Right atrium auricular region (tissue), 2 donors: ENCODE data around the gene PDE9A. TPM values are rescaled to one million over a fixed set of nuclear protein-coding genes. Genes with fewer than 3 reads are reported as not detected.

ENCODE experiments used
- DNase-seq: peaks from one replicate; pipeline ENCODE4 v3.0.0-alpha.2; 2019; ENCODE audit warnings: low spot score
- H3K27ac ChIP-seq, 2 donors: fragments of 200-600 bp; sonication (generic); 1 replicate in 1 of 2; 2 replicates in 1 of 2; pipeline ENCODE4 v1.5.1; 2016 to 2019
- H3K27me3 ChIP-seq, 2 donors: fragments of 200-600 bp; sonication (generic); one replicate each; pipeline versions ENCODE4 v1.5.1 to v1.6.0; 2017 to 2019
- H3K36me3 ChIP-seq: fragments of 200-600 bp; sonication (generic); one replicate; pipeline ENCODE4 v1.5.1; 2016
- H3K4me1 ChIP-seq, 2 donors: fragments of 200-600 bp; sonication (generic); one replicate each; pipeline versions ENCODE4 v1.5.1 to v1.6.0; 2017 to 2019
- H3K4me3 ChIP-seq, 2 donors: fragments of 200-600 bp; sonication (generic); 1 replicate in 1 of 2; 2 replicates in 1 of 2; pipeline ENCODE4 v1.5.1; 2017 to 2019; ENCODE audit warnings: mild to moderate bottlenecking in 1 of 2, moderate library complexity in 1 of 2
- H3K9me3 ChIP-seq, 2 donors: fragments of 200-600 bp; sonication (generic); one replicate each; pipeline ENCODE4 v1.5.1; 2019
- total RNA-seq, 2 donors: library from RNA; depleted of rRNA; stranded (reverse); fragments of >200 nt; gene quantifications; one replicate each; pipeline ENCODE4 v1.1.0, GENCODE V29; 2016
- TF ChIP-seq, protein P1 (sequence below), 2 donors: fragments of 200-600 bp; sonication (generic); IDR thresholded peaks; one replicate each; pipeline ENCODE4 v1.5.1; 2019; ENCODE audit warnings: antibody characterized with exemption in 2 of 2

The PDE9A gene
- total RNA-seq, 2 donors from 2014 or later, result 1.1 to 2.0 TPM

DNA sequence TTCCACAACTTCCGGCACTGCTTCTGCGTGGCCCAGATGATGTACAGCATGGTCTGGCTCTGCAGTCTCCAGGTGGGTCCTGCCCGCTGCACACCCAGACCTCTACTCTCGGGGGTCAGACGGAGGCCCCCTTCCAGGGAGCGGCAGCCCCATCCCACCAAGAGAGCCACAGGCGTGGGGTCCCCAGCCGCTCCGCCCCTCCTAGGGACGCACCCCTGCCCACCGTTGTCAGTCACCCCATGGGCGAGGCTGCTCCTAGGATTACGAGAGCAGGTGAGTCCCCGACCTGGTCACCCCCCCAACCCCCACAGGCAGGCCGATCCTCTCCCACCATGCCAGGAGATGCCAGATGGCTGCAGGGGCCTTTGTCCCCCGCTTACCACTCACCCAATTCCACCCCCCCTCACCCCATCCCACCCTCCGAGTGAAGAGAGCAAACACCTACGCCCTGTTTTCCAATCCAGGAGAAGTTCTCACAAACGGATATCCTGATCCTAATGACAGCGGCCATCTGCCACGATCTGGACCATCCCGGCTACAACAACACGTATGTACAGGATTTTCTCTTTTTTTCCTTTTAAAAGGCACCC is 107.0 kb downstream of the PDE9A start:
- H3K4me3 ChIP-seq, result no peak overlapping the region
- H3K4me1 ChIP-seq, result peaks cover 0 to 7% of the 10 kb centered on the region in 2 donors
- no peaks in the 10 kb centered on the region for H3K9me3 ChIP-seq
- TF ChIP-seq, protein P1, sequence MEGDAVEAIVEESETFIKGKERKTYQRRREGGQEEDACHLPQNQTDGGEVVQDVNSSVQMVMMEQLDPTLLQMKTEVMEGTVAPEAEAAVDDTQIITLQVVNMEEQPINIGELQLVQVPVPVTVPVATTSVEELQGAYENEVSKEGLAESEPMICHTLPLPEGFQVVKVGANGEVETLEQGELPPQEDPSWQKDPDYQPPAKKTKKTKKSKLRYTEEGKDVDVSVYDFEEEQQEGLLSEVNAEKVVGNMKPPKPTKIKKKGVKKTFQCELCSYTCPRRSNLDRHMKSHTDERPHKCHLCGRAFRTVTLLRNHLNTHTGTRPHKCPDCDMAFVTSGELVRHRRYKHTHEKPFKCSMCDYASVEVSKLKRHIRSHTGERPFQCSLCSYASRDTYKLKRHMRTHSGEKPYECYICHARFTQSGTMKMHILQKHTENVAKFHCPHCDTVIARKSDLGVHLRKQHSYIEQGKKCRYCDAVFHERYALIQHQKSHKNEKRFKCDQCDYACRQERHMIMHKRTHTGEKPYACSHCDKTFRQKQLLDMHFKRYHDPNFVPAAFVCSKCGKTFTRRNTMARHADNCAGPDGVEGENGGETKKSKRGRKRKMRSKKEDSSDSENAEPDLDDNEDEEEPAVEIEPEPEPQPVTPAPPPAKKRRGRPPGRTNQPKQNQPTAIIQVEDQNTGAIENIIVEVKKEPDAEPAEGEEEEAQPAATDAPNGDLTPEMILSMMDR (IDR thresholded peaks at IDR 0.05), result no peak
- H3K27ac ChIP-seq, result no peak overlapping the region
- H3K36me3 ChIP-seq, result no peaks in the 10 kb centered on the region
- no peaks in the 10 kb centered on the region for H3K27me3 ChIP-seq
- no peak for DNase-seq

DNA sequence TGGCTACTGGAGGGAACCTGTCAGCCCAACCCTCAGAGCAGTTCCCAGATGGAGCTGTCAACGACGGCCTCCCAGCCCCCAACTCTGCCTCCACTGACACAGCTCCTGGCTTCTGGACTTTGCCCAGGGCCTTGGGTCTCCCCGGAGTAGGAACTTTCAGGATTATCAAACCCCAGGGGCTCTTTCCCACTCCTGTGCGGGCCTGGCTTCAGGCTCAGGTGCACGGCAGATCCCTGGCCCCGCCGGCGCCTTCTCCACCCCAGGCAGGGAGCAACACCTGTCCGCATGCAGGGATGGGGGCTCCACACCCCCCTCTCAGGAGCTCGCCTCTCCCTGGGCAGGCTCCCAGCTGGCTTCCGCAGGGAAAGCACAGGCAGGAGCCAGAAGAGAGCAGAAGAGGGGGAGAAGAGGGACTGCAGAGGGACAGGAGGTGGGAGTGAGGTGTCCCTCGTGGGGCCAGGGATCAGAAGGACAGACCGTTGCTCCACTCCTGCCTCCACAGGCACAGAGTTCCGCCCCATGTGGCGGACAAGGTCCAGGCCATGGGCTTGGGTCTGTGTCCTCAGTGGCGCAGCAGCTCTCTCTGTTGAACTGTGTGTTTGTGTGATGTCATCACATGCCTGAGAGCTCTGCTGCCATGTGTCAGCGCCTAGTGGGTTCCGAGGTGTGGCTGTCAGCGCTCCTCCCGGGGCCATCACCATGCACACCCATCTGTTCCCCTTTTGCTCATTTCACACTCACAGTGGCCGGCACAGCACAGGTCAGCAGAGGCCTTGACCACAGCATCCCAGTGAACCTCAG is 107.7 kb downstream of the PDE9A start:
- Histone ChIP-seq H3K9me3 (no peaks in the 10 kb centered on the region), H3K36me3 (no peaks in the 10 kb centered on the region), H3K4me1 (peaks cover 0 to 7% of the 10 kb centered on the region in 2 donors), H3K27ac (no peak overlapping the region), H3K4me3 (no peak overlapping the region), H3K27me3 (no peaks in the 10 kb centered on the region)
- DNase-seq, result no peak
- TF ChIP-seq, protein P1 (IDR thresholded peaks at IDR 0.05), result no peak

DNA sequence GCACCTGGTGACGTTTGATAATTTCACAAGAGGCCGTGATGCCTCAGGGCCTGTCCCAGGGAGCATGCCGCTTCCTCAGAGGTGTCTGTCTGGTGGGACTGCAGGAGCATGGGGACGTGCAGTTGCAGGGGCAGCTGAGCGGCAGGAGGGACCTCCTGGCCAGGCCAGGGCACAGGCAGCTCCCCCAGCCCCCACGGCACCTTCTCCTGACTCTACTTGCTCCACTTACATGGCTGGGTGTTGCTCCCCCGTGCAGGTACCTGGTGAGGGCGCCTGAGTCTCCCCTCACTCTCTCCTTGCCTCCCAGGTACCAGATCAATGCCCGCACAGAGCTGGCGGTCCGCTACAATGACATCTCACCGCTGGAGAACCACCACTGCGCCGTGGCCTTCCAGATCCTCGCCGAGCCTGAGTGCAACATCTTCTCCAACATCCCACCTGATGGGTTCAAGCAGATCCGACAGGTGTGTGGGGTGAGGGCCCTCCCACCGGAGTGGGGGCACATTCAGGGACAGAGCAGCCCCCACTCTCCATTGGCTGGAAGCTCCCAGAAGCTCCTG is 108.4 kb downstream of the PDE9A start:
- no peak overlapping the region for H3K27ac ChIP-seq
- H3K9me3 ChIP-seq, result no peaks in the 10 kb centered on the region
- DNase-seq, result no peak
- H3K4me1 ChIP-seq, result peaks cover 0 to 7% of the 10 kb centered on the region in 2 donors
- no peak overlapping the region for H3K4me3 ChIP-seq
- H3K36me3 ChIP-seq, result no peaks in the 10 kb centered on the region
- no peaks in the 10 kb centered on the region for H3K27me3 ChIP-seq
- TF ChIP-seq, protein P1 (IDR thresholded peaks at IDR 0.05), result no peak

DNA sequence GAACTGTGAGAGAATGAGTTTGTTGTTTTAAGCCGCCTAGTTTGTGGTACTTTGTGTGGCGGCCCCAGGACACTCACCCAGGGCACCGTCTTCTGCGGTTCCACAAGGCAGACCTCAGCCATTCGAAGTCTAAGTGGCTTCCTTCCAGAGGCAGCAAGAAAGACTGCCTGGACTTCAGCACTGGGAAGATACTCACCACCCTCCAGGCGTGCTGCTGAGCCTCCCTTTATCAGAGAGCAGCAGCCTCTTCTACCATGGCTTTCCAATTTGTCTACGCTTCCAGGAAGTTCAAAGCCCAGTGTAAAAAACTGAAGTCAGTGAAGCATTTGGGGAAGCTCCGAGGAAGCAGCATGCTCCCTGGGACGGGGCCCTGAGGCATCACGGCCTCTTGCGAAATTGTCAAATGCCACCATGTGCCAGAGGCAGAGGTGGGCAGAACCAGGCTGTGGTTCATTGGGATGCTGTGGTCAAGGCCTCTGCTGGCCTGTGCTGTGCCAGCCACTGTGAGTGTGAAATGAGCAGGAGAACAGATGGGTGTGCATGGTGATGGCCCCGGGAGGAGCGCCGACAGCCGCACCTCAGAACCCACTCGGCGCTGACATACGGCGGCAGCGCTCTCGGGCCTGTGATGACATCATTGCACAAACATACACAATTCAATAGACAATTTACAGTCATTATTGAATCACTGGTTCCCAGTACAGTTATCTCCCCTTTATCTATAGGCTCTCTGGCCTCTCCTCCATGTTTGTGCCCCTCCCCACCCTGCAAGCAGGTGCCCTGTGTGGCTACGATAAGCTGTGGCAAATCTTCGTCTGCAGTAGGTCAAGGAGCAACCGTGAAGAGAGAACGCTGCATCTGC is 110.4 kb downstream of the PDE9A start:
- TF ChIP-seq, protein P1 (IDR thresholded peaks at IDR 0.05), result no peak

DNA sequence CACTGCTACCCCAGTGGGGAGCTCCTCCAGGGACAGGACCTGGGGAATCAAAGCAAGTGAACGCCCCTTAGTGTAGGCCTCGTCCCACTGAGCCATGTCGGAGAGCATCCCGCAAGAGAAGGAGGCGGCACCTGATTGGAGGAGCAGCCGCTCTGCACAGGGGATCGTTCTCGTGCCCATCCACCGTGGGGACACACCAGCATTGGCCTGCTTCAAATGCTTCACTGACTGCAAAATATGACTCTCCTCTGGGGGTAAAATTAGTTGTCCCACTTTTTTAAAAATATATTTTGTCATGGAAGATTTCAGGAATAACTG is 111.0 kb downstream of the PDE9A start:
- Histone ChIP-seq H3K27ac (no peak overlapping the region), H3K27me3 (no peaks in the 10 kb centered on the region), H3K9me3 (no peaks in the 10 kb centered on the region), H3K4me3 (no peak overlapping the region), H3K4me1 (peaks cover 0 to 7% of the 10 kb centered on the region in 2 donors), H3K36me3 (no peaks in the 10 kb centered on the region)
- DNase-seq, result no peak
- TF ChIP-seq, protein P1 (IDR thresholded peaks at IDR 0.05), result no peak

More for the DNA sequence above, 110.4 kb downstream of the PDE9A start:
- no peaks in the 10 kb centered on the region for H3K36me3 ChIP-seq
- DNase-seq, result no peak
- no peaks in the 10 kb centered on the region for H3K9me3 ChIP-seq
- H3K4me3 ChIP-seq, result no peak overlapping the region
- no peaks in the 10 kb centered on the region for H3K27me3 ChIP-seq
- H3K27ac ChIP-seq, result no peak overlapping the region
- H3K4me1 ChIP-seq, result peaks cover 0 to 7% of the 10 kb centered on the region in 2 donors
